Activated CD4-positive, alpha-beta T cell treated with anti-CD3 and anti-CD28 coated beads for 36 hours (primary cell): Measurements from ENCODE around the gene ETFDH. TPM values are rescaled to one million over a fixed set of nuclear protein-coding genes. Genes with fewer than 3 reads are reported as not detected.
"Not testable (repeated sequence)": the region's sequence is repeated elsewhere in the genome, so short reads cannot be mapped to it uniquely, and the experiment has no call there.

Experiments
- ATAC-seq: fragments of 200-7000 bp; cut with Tn5 transposase; one replicate; pipeline ENCODE4 v1.10.0; 2021; ENCODE audit warnings: mild to moderate bottlenecking, moderate library complexity
- CTCF ChIA-PET: fragments of 350-600 bp; sonication (Branson Sonifier 250); formaldehyde crosslinking; loops from one replicate; lab custom pipeline; 2021; ENCODE audit warnings: antibody characterized with exemption; lab: Charles Lee
- POLR2A ChIA-PET: fragments of 350-600 bp; sonication (Branson Sonifier 250); formaldehyde crosslinking; loops from one replicate; lab custom pipeline; 2021; ENCODE audit warnings: antibody characterized with exemption, inconsistent platforms; lab: Charles Lee
- DNase-seq: peaks from one replicate; pipeline ENCODE4 v3.0.0-alpha.2; 2020
- H3K27ac Mint-ChIP-seq: one replicate; pipeline ENCODE4 v1.8.0; 2021; ENCODE audit warnings: mixed read lengths
- H3K27me3 Mint-ChIP-seq: one replicate; pipeline ENCODE4 v1.8.0; 2021; ENCODE audit warnings: mixed read lengths
- H3K36me3 Mint-ChIP-seq: one replicate; pipeline ENCODE4 v1.8.0; 2021; ENCODE audit warnings: low read depth, mixed read lengths
- H3K4me1 Mint-ChIP-seq: one replicate; pipeline ENCODE4 v1.8.0; 2021; ENCODE audit warnings: mixed read lengths
- H3K4me3 Mint-ChIP-seq: one replicate; pipeline ENCODE4 v1.8.0; 2021; ENCODE audit warnings: mild to moderate bottlenecking, moderate library complexity, mixed read lengths
- H3K9me3 Mint-ChIP-seq: one replicate; pipeline ENCODE4 v1.8.0; 2021; ENCODE audit warnings: low read depth, mixed read lengths
- intact Hi-C, 2 experiments: fragments of 100-400 bp; cut with DNase I in 1 of 2; cut with micrococcal nuclease in 1 of 2; formaldehyde crosslinking; loops; one replicate each; pipeline versions ENCODE4 v1.14.2 to v1.15.1; 2022 to 2024; cut with DNase I, micrococcal nuclease
- total RNA-seq, 2 experiments: library from RNA; stranded (reverse); gene quantifications; one replicate each; pipeline ENCODE4 v1.2.3, GENCODE V29; 2021

ETFDH gene
- total RNA-seq, 2 experiments from 2014 or later, result 39.5 to 46.9 TPM

GRCh38 chr4:158681629-158682028 lies 9.5 kb downstream of the ETFDH start:
- H3K4me3 Mint-ChIP-seq, result no peak overlapping the region
- ChIA-PET POLR2A (no interaction called here), CTCF (no interaction called here)
- no peaks in the 10 kb centered on the region for H3K4me1 Mint-ChIP-seq
- H3K27me3 Mint-ChIP-seq, result no peaks in the 10 kb centered on the region
- H3K36me3 Mint-ChIP-seq, result peaks cover 9% of the 10 kb centered on the region
- H3K27ac Mint-ChIP-seq, result no peak overlapping the region
- intact Hi-C loops, result no loop called here
- no peaks in the 10 kb centered on the region for H3K9me3 Mint-ChIP-seq
- DNase-seq (no peak), ATAC-seq (no peak)

GRCh38 chr4:158682066-158682465 lies 10.0 kb downstream of the ETFDH start:
- ATAC-seq (no peak), DNase-seq (no peak)
- POLR2A ChIA-PET, result no interaction called here
- intact Hi-C loops, result no loop called here
- Mint-ChIP-seq H3K4me1 (no peaks in the 10 kb centered on the region), H3K4me3 (no peak overlapping the region), H3K36me3 (peaks cover 9% of the 10 kb centered on the region), H3K27ac (no peak overlapping the region), H3K27me3 (no peaks in the 10 kb centered on the region), H3K9me3 (no peaks in the 10 kb centered on the region)
- CTCF ChIA-PET, result no interaction called here

- ChIA-PET CTCF (no interaction called here), POLR2A (no interaction called here)
- intact Hi-C loops, result no loop called here
- Mint-ChIP-seq H3K27ac (no peak overlapping the region), H3K9me3 (no peaks in the 10 kb centered on the region), H3K27me3 (no peaks in the 10 kb centered on the region), H3K4me1 (no peaks in the 10 kb centered on the region), H3K4me3 (no peak overlapping the region), H3K36me3 (peaks cover 13% of the 10 kb centered on the region)
- DNase-seq (no peak), ATAC-seq (no peak)
These were observed 16.7 kb downstream of the ETFDH start for GRCh38 chr4:158688813-158689212.

GRCh38 chr4:158704274-158704673 lies 32.2 kb downstream of the ETFDH start:
- CTCF ChIA-PET, result no interaction called here
- intact Hi-C loops, result no loop called here
- no peak for ATAC-seq
- no peaks in the 10 kb centered on the region for H3K4me1 Mint-ChIP-seq
- H3K27me3 Mint-ChIP-seq, result no peaks in the 10 kb centered on the region
- H3K9me3 Mint-ChIP-seq, result no peaks in the 10 kb centered on the region
- no peak for DNase-seq
- POLR2A ChIA-PET, result no interaction called here
- H3K36me3 Mint-ChIP-seq, result peaks cover 37% of the 10 kb centered on the region
- no peak overlapping the region for H3K4me3 Mint-ChIP-seq
- no peak overlapping the region for H3K27ac Mint-ChIP-seq

- peaks cover 3% of the 10 kb centered on the region for H3K4me1 Mint-ChIP-seq
- no peaks in the 10 kb centered on the region for H3K27me3 Mint-ChIP-seq
- intact Hi-C loops, result no loop called here
- H3K36me3 Mint-ChIP-seq, result peaks cover 72% of the 10 kb centered on the region
- ATAC-seq (no peak), DNase-seq (no peak)
- ChIA-PET POLR2A (interaction anchor here (0.6 kb wide), 1 partner anchor 44 kb away, joined by 3 read pairs; no protein-coding TSS in a partner anchor), CTCF (interaction anchor here (1.4 to 3.5 kb wide), 2 partner anchors 30 to 141 kb away, joined by 4 to 16 read pairs; no protein-coding TSS in a partner anchor)
- H3K9me3 Mint-ChIP-seq, result no peaks in the 10 kb centered on the region
- H3K4me3 Mint-ChIP-seq, result no peak overlapping the region
- no peak overlapping the region for H3K27ac Mint-ChIP-seq
These were observed 38.7 kb downstream of the ETFDH start for GRCh38 chr4:158710814-158711213.

GRCh38 chr4:158712622-158713021 lies 40.5 kb downstream of the ETFDH start:
- H3K27ac Mint-ChIP-seq, POLR2A ChIA-PET: not testable (repeated sequence)

GRCh38 chr4:158714937-158715336 lies 42.8 kb downstream of the ETFDH start:
- ChIA-PET POLR2A (no interaction called here), CTCF (interaction anchor here (0.5 to 1.2 kb wide), 5 partner anchors 8 to 492 kb away, joined by 3 to 4 read pairs (median 3); no protein-coding TSS in a partner anchor)
- intact Hi-C loops, result no loop called here
- H3K27me3 Mint-ChIP-seq, result no peaks in the 10 kb centered on the region
- H3K4me3 Mint-ChIP-seq, result no peak overlapping the region
- no peaks in the 10 kb centered on the region for H3K9me3 Mint-ChIP-seq
- ATAC-seq, result no peak
- peaks cover 77% of the 10 kb centered on the region for H3K36me3 Mint-ChIP-seq
- H3K4me1 Mint-ChIP-seq, result peaks cover 15% of the 10 kb centered on the region
- DNase-seq, result no peak
- no peak overlapping the region for H3K27ac Mint-ChIP-seq

More at GRCh38 chr4:158712622-158713021, 40.5 kb downstream of the ETFDH start:
- H3K9me3 Mint-ChIP-seq, H3K4me3 Mint-ChIP-seq, DNase-seq, H3K4me1 Mint-ChIP-seq, ATAC-seq, H3K27me3 Mint-ChIP-seq, intact Hi-C loops: not testable (repeated sequence)
- CTCF ChIA-PET, result interaction anchor here (1.3 kb wide), 1 partner anchor 15 kb away, joined by 3 read pairs; no protein-coding TSS in a partner anchor
- H3K36me3 Mint-ChIP-seq, result peaks cover 70% of the 10 kb centered on the region

- intact Hi-C loops, result no loop called here
These were observed 43.7 kb downstream of the ETFDH start for GRCh38 chr4:158715802-158716201.

GRCh38 chr4:158721680-158722079 lies 49.6 kb downstream of the ETFDH start:
- CTCF ChIA-PET, result no interaction called here
- no peaks in the 10 kb centered on the region for H3K9me3 Mint-ChIP-seq
- intact Hi-C loops, result loop anchor here (2.0 to 10.0 kb wide), 8 partner anchors 47 to 726 kb away; partner anchors contain the start of gene FNIP2 (in 1 of the 2)
- DNase-seq (no peak), ATAC-seq (no peak)
- H3K27ac Mint-ChIP-seq, result peak overlapping the region; percentile 100
- peaks cover 51% of the 10 kb centered on the region for H3K36me3 Mint-ChIP-seq
- peak overlapping the region; percentile 99 for H3K4me3 Mint-ChIP-seq
- H3K27me3 Mint-ChIP-seq, result peaks cover 4% of the 10 kb centered on the region
- peaks cover 46% of the 10 kb centered on the region for H3K4me1 Mint-ChIP-seq
- POLR2A ChIA-PET, result interaction anchor here (0.5 kb wide), 1 partner anchor 46 kb away, joined by 3 read pairs; no protein-coding TSS in a partner anchor

More at GRCh38 chr4:158715802-158716201, 43.7 kb downstream of the ETFDH start:
- peaks cover 75% of the 10 kb centered on the region for H3K36me3 Mint-ChIP-seq
- ChIA-PET POLR2A (interaction anchor here (0.6 kb wide), 1 partner anchor 54 kb away, joined by 3 read pairs; no protein-coding TSS in a partner anchor), CTCF (interaction anchor here (1.1 to 1.2 kb wide), 3 partner anchors 13 to 491 kb away, joined by 3 to 4 read pairs (median 3); no protein-coding TSS in a partner anchor)
- no peaks in the 10 kb centered on the region for H3K27me3 Mint-ChIP-seq
- DNase-seq (no peak), ATAC-seq (no peak)
- no peaks in the 10 kb centered on the region for H3K9me3 Mint-ChIP-seq
- no peak overlapping the region for H3K27ac Mint-ChIP-seq
- H3K4me1 Mint-ChIP-seq, result peaks cover 21% of the 10 kb centered on the region
- H3K4me3 Mint-ChIP-seq, result no peak overlapping the region

GRCh38 chr4:158722291-158722916 lies 50.3 kb downstream of the ETFDH start:
- peak overlapping the region; percentile 100 for H3K27ac Mint-ChIP-seq
- H3K27me3 Mint-ChIP-seq, result peaks cover 4% of the 10 kb centered on the region
- peaks cover 47% of the 10 kb centered on the region for H3K36me3 Mint-ChIP-seq
- peak overlapping the region; percentile 99 for H3K4me3 Mint-ChIP-seq
- DNase-seq (peak; percentile 22), ATAC-seq (no peak)
- peaks cover 49% of the 10 kb centered on the region for H3K4me1 Mint-ChIP-seq
- intact Hi-C loops, result loop anchor here (2.0 to 10.0 kb wide), 8 partner anchors 46 to 725 kb away; partner anchors contain the start of gene FNIP2 (in 1 of the 2)
- CTCF ChIA-PET, result no interaction called here
- POLR2A ChIA-PET, result interaction anchor here (0.5 kb wide), 1 partner anchor 45 kb away, joined by 3 read pairs; no protein-coding TSS in a partner anchor
- no peaks in the 10 kb centered on the region for H3K9me3 Mint-ChIP-seq

- H3K9me3 Mint-ChIP-seq, result no peaks in the 10 kb centered on the region
These were observed 51.1 kb downstream of the ETFDH start, which contains the start of gene PPID for GRCh38 chr4:158722917-158723793. Gene PPID, minus strand, starts transcription at chr4:158723396. Its CDS starts 108 bp downstream, at chr4:158723288.

More at GRCh38 chr4:158722917-158723793, 51.1 kb downstream of the ETFDH start, which contains the start of gene PPID:
- Mint-ChIP-seq H3K4me1 (peaks cover 46% of the 10 kb centered on the region), H3K36me3 (peaks cover 39% of the 10 kb centered on the region), H3K4me3 (peak within 1 kb of the TSS; percentile 99), H3K27ac (peak within 1 kb of the TSS; percentile 100), H3K27me3 (peaks cover 4% of the 10 kb centered on the region)
- peak; percentile 86 for ATAC-seq
- intact Hi-C loops, result loop anchor here (1.0 to 10.0 kb wide), 12 partner anchors 46 to 724 kb away; partner anchors contain the start of genes ETFDH (in 2 of the 2), FNIP2 (in 2 of the 2) and RAPGEF2 (in 1 of the 2)
- peak; percentile 93 for DNase-seq
- ChIA-PET POLR2A (no interaction called here), CTCF (interaction anchor here (0.6 to 1.3 kb wide), 5 partner anchors 38 to 480 kb away, joined by 3 to 4 read pairs (median 3); no protein-coding TSS in a partner anchor)
